ENCODE results near the gene HSPA9.
"Not testable (repeated sequence)": the region's sequence is repeated elsewhere in the genome, so short reads cannot be mapped to it uniquely, and the experiment has no call there.

Gene HSPA9

DNA sequence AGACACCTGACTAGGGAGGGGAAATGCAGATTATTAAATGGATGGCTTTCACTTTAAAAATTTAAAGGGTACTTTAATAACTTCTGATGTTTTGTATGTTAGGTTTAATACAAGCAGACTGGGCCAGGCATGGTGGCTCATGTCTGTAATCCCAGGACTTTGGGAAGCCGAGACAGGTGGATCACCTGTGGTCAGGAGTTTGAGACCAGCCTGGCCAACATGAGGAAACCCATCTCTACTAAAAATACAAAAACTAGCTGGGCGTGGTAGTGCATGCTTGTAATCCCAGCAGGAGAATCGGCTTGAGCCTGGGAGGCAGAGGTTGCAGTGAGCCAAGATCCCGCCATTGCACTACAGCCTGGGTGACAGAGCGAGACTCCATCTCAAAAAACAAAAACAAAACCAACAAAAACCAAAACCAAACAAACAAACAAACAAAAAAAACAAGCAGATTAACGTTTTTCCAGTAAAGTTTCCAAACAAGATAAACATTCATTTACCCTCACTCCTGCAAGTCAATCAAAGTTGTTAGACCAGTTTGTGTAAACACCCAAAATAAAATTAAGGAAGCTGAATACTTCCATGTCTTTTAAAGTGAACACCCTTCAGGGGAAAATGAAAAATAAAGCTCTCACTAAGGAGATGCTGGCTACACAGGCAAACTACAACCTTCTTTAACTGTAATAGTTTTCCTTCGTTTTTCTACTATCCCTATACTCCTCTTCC is 46.3 kb downstream of the HSPA9 start:
- DNase-seq: no peak

DNA sequence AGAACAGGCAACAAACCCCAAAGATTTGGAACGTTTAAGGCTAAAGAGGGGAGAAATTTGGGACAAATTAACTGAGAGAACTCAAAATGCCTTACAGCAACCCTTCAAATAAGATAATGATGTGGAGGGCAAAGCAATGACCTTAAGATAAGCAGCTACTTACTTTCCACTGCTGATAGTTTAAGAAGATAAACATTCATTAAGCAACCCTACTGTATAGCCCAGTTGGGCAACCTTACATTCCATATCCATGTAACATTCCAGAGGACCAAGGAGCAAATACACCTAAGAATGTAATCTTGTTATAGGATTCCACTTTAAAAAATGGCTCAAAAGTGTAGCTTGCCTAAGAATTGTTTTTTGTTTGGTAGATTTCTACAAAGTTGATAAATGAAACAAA is 47.0 kb downstream of the HSPA9 start:
- DNase-seq: no peak

DNA sequence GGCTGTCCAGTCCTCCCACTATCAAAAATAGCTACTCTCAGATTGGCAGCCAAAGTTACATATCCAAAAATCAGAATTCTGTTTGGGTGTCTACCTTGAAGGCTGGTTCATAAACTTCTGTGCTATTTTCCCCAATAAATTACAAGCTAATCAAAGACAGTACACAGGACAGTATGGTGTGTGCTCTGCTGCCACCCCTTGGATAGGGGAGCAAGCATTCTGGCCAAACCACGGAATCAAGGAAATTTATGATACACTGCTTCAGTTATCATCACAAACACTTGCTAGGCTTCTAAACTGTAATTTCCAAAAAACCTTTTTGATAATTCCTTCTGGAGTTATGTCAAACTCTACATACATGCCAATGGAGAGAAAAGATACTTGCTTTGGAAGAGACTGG is 48.0 kb downstream of the HSPA9 start:
- no peak for DNase-seq

DNA sequence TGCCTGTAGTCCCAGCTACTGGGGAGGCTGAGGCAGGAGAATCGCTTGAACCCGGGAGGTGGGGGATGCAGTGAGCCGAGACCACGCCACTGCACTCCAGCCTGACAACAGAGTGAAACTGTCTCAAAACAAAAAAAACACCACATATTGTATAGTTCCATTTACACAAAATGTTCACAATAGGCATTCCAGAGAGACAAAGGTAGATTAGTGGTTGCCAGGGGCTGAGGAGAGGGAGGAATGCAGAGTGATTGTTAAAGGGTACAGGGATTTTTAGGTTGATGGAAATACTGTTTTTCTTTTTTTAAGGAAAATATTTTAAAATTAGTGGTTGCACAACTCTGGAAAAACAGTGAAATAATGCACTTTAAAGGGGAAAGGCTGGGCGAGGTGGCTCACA is 51.8 kb downstream of the HSPA9 start:
- DNase-seq: no peak

DNA sequence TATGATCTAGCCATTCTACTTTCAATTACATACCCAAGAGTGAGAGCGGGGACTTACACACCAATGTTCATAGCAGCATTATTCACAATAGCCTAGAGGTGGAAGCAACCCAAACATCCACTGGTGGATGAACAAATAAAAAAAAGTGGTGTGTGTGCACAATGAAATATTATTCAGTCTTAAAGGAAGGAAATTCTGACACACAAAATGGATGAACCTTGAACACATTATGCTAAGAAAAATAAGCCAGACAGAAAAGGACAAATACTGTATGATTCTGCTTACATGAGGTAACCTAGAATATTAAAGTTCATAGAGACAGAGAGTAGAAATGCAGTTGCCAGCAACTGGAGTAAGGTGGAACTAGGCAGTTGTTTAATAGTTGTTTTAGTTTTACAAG is 54.2 kb downstream of the HSPA9 start:
- DNase-seq: no peak

DNA sequence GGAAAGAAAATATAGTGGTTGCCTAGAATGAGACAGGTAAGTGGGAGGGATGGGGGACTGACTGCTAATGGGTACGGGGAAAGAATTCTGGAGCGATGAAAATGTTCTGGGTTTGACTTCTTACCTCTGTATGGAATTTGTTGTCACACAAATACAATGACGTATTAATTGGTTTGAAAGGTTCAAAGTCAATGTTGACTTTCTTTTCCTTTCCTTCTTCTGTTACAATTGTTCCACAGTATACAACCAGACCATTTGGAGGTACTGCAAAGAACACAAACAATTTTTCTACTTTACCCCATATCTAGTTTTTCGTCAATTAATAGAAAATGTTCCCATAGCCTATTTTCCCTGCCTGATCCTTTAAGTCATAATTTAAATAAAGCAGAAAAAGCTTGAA is 57.8 kb downstream of the HSPA9 start:
- DNase-seq: no peak

DNA sequence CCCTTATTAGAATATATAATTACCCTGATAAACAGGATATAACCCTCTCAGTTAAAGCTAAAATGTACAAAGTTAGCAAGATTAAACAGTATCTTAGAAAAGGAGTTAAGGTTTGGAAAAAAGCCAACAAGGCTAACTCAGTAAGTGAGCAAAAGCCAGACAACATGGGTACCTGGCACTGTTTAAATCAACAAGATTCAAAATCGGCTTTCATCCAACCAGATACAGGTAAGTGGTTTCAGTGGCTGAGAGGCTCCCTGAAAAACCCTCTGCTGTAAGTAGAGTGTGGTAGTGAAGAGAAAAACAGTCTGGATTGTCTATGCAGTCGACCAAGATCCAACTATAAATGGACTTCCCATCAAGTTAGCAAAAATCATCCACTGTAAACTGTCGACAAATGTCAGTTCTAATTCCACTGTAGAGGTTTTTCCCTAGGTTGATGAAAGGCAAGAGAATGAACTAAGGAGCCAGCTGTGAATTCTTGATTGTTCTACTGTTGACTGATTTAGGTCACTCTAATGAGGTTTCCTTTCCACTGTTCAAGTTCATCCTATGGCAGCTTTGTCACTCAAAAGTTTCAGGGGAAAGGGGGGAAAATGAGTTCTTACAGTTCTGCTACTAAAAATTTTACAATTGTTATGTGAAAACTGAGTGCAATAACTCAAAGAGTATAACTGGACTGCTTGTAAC is 59.5 kb downstream of the HSPA9 start:
- DNase-seq: no peak

DNA sequence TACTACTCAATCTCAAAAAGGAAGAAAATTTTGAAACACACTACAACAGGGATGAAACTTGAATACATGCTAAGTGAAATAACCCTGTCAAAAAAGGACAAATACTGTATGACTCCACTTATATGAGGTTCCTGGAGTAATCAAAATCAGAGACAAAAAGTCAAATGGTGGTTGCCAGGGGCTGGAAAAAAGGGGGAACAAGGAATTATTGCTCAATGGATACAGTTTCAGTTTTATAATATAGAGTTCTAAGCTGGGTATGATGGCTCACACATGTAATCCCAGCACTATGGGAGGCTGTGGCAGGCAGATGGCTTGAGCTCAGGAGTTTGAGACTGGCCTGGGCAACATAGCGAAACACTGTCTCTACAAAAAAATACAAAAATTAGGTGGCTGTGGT is 61.2 kb downstream of the HSPA9 start:
- no peak for DNase-seq

DNA sequence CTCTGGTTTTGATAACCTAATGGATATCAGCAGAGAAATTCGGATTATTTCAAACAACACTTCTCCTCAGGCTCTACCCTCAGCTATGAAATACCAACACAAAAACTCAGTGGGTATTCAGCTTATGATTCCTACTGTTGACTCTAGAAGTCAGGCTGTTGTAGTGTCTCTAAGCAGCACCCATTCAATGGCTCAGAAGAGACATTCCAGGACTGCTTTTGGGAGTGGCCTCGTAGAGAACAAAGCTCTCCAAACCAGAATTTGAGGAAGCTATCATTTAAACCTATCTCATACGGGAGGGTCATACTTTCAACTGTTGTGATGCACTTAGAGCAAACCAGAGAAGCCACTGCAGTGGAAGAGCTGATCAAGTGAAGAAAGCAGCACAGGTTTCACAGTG is 66.2 kb downstream of the HSPA9 start:
- no peak for DNase-seq

DNA sequence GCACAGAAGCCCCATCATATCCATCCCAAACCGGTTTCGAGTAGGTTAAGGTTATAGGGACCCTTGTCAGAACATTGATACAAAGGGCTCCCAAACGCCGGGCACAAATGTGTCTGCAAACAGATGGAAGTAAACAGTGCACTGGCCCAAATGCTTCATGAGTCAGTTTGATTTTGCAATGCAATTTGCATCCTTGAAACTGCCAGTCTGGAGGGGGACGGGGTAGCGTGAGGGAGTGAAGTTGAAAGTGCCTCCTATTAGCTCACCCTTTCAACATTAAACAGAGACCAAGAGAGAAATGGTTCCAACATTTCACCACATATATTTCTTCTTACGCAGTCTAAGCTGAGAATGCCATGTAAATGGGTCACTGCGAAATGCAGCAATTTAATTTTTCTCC is 67.7 kb downstream of the HSPA9 start:
- not testable (repeated sequence) for DNase-seq

DNA sequence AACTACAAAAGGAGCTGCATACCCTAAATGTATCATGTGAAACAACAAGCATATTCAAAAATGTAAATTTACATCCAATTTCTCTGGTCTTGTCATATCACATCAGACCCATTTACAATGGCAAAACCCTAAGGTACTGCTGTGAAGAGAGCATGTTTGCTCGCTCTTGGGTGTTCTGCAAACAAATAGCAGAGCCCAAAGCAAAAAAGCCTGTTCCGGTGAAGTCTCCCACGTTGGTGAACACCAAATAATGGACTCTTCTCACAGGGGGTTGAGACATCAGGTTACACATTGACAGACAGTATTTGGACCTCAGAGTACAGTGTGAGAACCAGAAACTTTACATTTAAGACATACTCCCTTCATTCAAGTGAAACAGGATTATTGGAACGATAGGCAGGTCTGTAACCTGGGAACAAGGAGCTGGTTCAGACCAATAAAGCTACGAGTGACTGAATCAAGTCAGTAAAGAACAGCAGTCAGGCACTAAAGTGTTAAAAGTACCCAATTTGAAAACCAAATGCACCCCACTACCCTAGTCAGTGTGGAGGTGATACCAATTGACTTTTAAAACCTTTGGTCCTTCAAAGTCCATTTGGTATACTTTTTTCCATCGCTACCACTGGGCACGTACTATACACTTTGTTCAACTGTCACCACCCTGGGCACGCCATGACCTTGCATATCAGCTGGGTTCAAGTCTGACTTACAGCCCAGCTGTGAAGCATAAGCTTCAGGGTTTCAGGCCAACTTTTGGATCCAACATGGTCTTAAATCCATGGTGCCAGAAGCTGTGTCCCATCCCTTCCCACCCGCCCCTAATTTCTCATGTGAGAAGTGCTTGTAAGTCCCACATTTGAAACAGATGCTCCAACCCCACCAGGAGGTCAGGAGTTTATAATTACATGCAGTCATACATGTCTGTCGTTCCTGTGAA is 68.6 kb downstream of the HSPA9 start:
- no peak for DNase-seq

DNA sequence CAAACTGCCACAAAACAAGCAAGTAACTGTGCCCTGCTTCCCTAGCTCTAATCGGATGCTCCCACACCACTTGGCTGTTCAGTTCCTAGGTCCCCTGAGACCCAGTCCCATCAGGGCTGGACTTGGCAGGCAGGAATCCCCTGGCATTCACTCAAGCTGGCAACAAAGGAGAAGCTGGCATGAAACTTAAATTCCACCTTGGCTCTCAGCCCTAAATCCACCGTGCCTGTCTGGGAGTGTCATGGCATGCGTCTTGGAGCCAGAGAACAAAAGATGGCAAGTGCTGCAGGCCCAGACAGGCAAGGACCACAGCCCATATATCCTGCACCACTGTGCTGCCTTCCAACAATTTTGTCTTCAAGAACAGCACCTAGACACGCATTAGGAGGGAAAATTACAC is 70.4 kb downstream of the HSPA9 start:
- DNase-seq: no peak

All from hematopoietic multipotent progenitor cell treated with erythropoietin and hydrocortisone succinate and interleukin-3 and kit ligand, for 4 days (in vitro differentiated cells).